ENCODE measurements around the gene LRMDA. TPM values are rescaled to one million over a fixed set of nuclear protein-coding genes. Genes with fewer than 3 reads are reported as not detected.

The LRMDA gene
- total RNA-seq, 1 donor from 2014 or later, result 18.7 TPM

GRCh38 chr10:76117949-76118348 lies 686.5 kb downstream of the LRMDA start:
- TF ChIP-seq, protein P1, sequence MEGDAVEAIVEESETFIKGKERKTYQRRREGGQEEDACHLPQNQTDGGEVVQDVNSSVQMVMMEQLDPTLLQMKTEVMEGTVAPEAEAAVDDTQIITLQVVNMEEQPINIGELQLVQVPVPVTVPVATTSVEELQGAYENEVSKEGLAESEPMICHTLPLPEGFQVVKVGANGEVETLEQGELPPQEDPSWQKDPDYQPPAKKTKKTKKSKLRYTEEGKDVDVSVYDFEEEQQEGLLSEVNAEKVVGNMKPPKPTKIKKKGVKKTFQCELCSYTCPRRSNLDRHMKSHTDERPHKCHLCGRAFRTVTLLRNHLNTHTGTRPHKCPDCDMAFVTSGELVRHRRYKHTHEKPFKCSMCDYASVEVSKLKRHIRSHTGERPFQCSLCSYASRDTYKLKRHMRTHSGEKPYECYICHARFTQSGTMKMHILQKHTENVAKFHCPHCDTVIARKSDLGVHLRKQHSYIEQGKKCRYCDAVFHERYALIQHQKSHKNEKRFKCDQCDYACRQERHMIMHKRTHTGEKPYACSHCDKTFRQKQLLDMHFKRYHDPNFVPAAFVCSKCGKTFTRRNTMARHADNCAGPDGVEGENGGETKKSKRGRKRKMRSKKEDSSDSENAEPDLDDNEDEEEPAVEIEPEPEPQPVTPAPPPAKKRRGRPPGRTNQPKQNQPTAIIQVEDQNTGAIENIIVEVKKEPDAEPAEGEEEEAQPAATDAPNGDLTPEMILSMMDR (IDR thresholded peaks at IDR 0.05; ENCODE audit: insufficient read depth, low read length, poor library complexity, severe bottlenecking), result no peak
- Histone ChIP-seq H3K4me3 (ENCODE audit: low read depth, low read length) (no peak overlapping the region), H3K27me3 (ENCODE audit: control insufficient read depth, insufficient read depth, low read length) (no peaks in the 10 kb centered on the region), H3K36me3 (ENCODE audit: control insufficient read depth, insufficient read depth, low read length) (no peaks in the 10 kb centered on the region)
- DNase-seq (ENCODE audit: low read depth), result no peak

- no peaks in the 10 kb centered on the region for H3K27me3 ChIP-seq (ENCODE audit: control insufficient read depth, insufficient read depth, low read length)
- DNase-seq (ENCODE audit: low read depth), result no peak
These were observed 687.6 kb downstream of the LRMDA start for GRCh38 chr10:76119036-76119435.

DNA sequence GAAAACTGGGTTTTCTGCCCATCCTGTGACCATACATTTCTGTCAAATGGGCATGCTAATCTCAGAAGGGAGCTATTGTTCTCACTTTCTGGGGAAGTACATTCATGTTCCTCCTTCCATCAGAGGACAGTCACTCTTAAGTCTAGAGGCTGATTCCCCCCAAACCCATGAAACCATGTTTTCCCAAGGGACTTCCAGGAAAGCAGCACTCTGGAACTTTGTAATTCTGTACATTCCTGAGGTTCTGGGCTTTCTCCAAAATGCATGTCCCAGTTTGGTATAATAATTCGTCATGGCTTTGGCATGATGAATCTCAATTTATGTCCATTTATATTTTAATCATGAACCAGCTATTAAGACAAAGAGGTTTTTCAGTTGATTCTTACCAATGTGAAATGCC lies 688.1 kb downstream of the LRMDA start:
- TF ChIP-seq, protein P1 (IDR thresholded peaks at IDR 0.05; ENCODE audit: insufficient read depth, low read length, poor library complexity, severe bottlenecking), result no peak
- no peaks in the 10 kb centered on the region for H3K27me3 ChIP-seq (ENCODE audit: control insufficient read depth, insufficient read depth, low read length)
- H3K4me3 ChIP-seq (ENCODE audit: low read depth, low read length), result no peak overlapping the region
- no peak for DNase-seq (ENCODE audit: low read depth)
- no peaks in the 10 kb centered on the region for H3K36me3 ChIP-seq (ENCODE audit: control insufficient read depth, insufficient read depth, low read length)

More at GRCh38 chr10:76119036-76119435, 687.6 kb downstream of the LRMDA start:
- TF ChIP-seq, protein P1 (IDR thresholded peaks at IDR 0.05; ENCODE audit: insufficient read depth, low read length, poor library complexity, severe bottlenecking), result no peak
- Histone ChIP-seq H3K36me3 (ENCODE audit: control insufficient read depth, insufficient read depth, low read length) (no peaks in the 10 kb centered on the region), H3K4me3 (ENCODE audit: low read depth, low read length) (no peak overlapping the region)

GRCh38 chr10:76122056-76122455 lies 690.6 kb downstream of the LRMDA start:
- Histone ChIP-seq H3K36me3 (ENCODE audit: control insufficient read depth, insufficient read depth, low read length) (no peaks in the 10 kb centered on the region), H3K4me3 (ENCODE audit: low read depth, low read length) (no peak overlapping the region), H3K27me3 (ENCODE audit: control insufficient read depth, insufficient read depth, low read length) (peaks cover 2% of the 10 kb centered on the region)
- DNase-seq (ENCODE audit: low read depth), result no peak
- TF ChIP-seq, protein P1 (IDR thresholded peaks at IDR 0.05; ENCODE audit: insufficient read depth, low read length, poor library complexity, severe bottlenecking), result no peak

DNA sequence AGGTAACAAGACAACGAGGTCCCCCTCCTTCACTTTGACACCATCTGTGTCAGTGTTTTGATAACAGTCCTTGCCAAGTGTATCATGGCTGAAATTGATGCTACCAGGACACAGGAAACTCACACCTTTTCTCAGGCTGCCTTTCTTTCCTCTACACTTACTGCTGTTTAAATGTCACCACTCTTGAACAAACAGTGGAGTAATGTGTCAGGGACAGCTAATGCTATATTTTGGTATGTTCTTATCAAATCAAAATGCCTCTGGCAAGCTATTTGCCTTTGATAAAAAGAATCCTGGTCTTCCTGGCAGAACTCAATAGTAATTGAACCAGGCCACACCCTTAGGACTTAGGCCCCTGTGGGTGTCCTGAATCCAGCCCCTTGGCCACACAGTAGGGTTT lies 692.9 kb downstream of the LRMDA start:
- Histone ChIP-seq H3K27me3 (ENCODE audit: control insufficient read depth, insufficient read depth, low read length) (peaks cover 2% of the 10 kb centered on the region), H3K4me3 (ENCODE audit: low read depth, low read length) (no peak overlapping the region), H3K36me3 (ENCODE audit: control insufficient read depth, insufficient read depth, low read length) (no peaks in the 10 kb centered on the region)
- DNase-seq (ENCODE audit: low read depth), result no peak
- TF ChIP-seq, protein P1 (IDR thresholded peaks at IDR 0.05; ENCODE audit: insufficient read depth, low read length, poor library complexity, severe bottlenecking), result no peak

DNA sequence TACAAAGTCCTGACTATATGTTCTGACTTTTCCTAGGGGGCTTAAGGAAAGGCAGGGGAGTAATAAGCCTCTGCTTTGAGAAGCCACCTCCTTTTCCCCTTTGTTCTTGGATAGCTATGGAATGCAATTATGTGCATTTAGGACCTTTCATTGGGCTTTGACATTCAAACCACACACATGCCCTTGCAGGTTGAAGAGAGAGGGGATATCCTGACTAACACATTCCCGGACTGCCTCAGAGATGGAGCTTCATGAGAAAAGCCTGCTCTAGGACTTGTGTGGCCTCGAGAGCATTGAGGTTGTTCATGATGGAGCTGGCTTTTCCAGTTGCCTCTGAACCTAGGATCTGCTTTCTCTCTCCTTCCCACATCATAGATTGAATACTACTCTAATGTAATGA lies 694.5 kb downstream of the LRMDA start:
- TF ChIP-seq, protein P1 (IDR thresholded peaks at IDR 0.05; ENCODE audit: insufficient read depth, low read length, poor library complexity, severe bottlenecking), result no peak
- no peak overlapping the region for H3K4me3 ChIP-seq (ENCODE audit: low read depth, low read length)
- no peak for DNase-seq (ENCODE audit: low read depth)
- H3K36me3 ChIP-seq (ENCODE audit: control insufficient read depth, insufficient read depth, low read length), result no peaks in the 10 kb centered on the region
- peaks cover 2% of the 10 kb centered on the region for H3K27me3 ChIP-seq (ENCODE audit: control insufficient read depth, insufficient read depth, low read length)
